ENCODE measurements around the gene ACYP1.

The ACYP1 gene

GRCh38 chr14:75063491-75064204, at the start of gene ACYP1:
TSS of gene ACYP1 (minus strand) at chr14:75064024. CDS start at chr14:75063553, 471 bp downstream.
- in situ Hi-C loops (cut with MboI; ENCODE audit: low sequenced_read_pairs) = no loop called here

GRCh38 chr14:75109877-75110276, 46.1 kb upstream of the ACYP1 start:
- in situ Hi-C loops (cut with MboI; ENCODE audit: low sequenced_read_pairs) = no loop called here

GRCh38 chr14:75107186-75107585, 43.4 kb upstream of the ACYP1 start:
- in situ Hi-C loops (cut with MboI; ENCODE audit: low sequenced_read_pairs) = no loop called here

GRCh38 chr14:75101491-75101890, 37.7 kb upstream of the ACYP1 start:
- in situ Hi-C loops (cut with MboI; ENCODE audit: low sequenced_read_pairs) = no loop called here

- in situ Hi-C loops (cut with MboI; ENCODE audit: low sequenced_read_pairs) = loop anchor here (25.0 kb wide), 1 partner anchor 186 kb away; the partner anchor contains the start of gene RPS6KL1
These were observed 34.9 kb upstream of the ACYP1 start for GRCh38 chr14:75098682-75099081.

- in situ Hi-C loops (cut with MboI; ENCODE audit: low sequenced_read_pairs) = loop anchor here (25.0 kb wide), 1 partner anchor 186 kb away; the partner anchor contains the start of gene RPS6KL1
These were observed 34.4 kb upstream of the ACYP1 start for GRCh38 chr14:75098212-75098611.

- in situ Hi-C loops (cut with MboI; ENCODE audit: low sequenced_read_pairs) = loop anchor here (25.0 kb wide), 1 partner anchor 185 kb away; the partner anchor contains the start of gene RPS6KL1
These were observed 33.1 kb upstream of the ACYP1 start for GRCh38 chr14:75096959-75097358.

GRCh38 chr14:75095690-75096089, 31.9 kb upstream of the ACYP1 start:
- in situ Hi-C loops (cut with MboI; ENCODE audit: low sequenced_read_pairs) = loop anchor here (25.0 kb wide), 1 partner anchor 183 kb away; the partner anchor contains the start of gene RPS6KL1

GRCh38 chr14:75094896-75095295, 31.1 kb upstream of the ACYP1 start:
- in situ Hi-C loops (cut with MboI; ENCODE audit: low sequenced_read_pairs) = loop anchor here (25.0 kb wide), 1 partner anchor 183 kb away; the partner anchor contains the start of gene RPS6KL1

GRCh38 chr14:75092698-75093097, 28.9 kb upstream of the ACYP1 start:
- in situ Hi-C loops (cut with MboI; ENCODE audit: low sequenced_read_pairs) = loop anchor here (25.0 kb wide), 1 partner anchor 180 kb away; the partner anchor contains the start of gene RPS6KL1

GRCh38 chr14:75091251-75091650, 27.4 kb upstream of the ACYP1 start:
- in situ Hi-C loops (cut with MboI; ENCODE audit: low sequenced_read_pairs) = loop anchor here (25.0 kb wide), 1 partner anchor 179 kb away; the partner anchor contains the start of gene RPS6KL1

GRCh38 chr14:75090353-75090752, 26.5 kb upstream of the ACYP1 start:
- in situ Hi-C loops (cut with MboI; ENCODE audit: low sequenced_read_pairs) = loop anchor here (25.0 kb wide), 1 partner anchor 178 kb away; the partner anchor contains the start of gene RPS6KL1

GRCh38 chr14:75088566-75089373, 24.9 kb upstream of the ACYP1 start:
- in situ Hi-C loops (cut with MboI; ENCODE audit: low sequenced_read_pairs) = loop anchor here (25.0 kb wide), 1 partner anchor 176 kb away; the partner anchor contains the start of gene RPS6KL1

- in situ Hi-C loops (cut with MboI; ENCODE audit: low sequenced_read_pairs) = loop anchor here (25.0 kb wide), 1 partner anchor 176 kb away; the partner anchor contains the start of gene RPS6KL1
These were observed 24.3 kb upstream of the ACYP1 start for GRCh38 chr14:75088153-75088552.

GRCh38 chr14:75084513-75084912, 20.7 kb upstream of the ACYP1 start:
- in situ Hi-C loops (cut with MboI; ENCODE audit: low sequenced_read_pairs) = loop anchor here (25.0 kb wide), 1 partner anchor 172 kb away; the partner anchor contains the start of gene RPS6KL1

- in situ Hi-C loops (cut with MboI; ENCODE audit: low sequenced_read_pairs) = loop anchor here (25.0 kb wide), 1 partner anchor 171 kb away; the partner anchor contains the start of gene RPS6KL1
These were observed 19.4 kb upstream of the ACYP1 start for GRCh38 chr14:75083271-75083670.

- in situ Hi-C loops (cut with MboI; ENCODE audit: low sequenced_read_pairs) = loop anchor here (25.0 kb wide), 1 partner anchor 169 kb away; the partner anchor contains the start of gene RPS6KL1
These were observed 17.9 kb upstream of the ACYP1 start for GRCh38 chr14:75081660-75082229.

- in situ Hi-C loops (cut with MboI; ENCODE audit: low sequenced_read_pairs) = loop anchor here (25.0 kb wide), 1 partner anchor 167 kb away; the partner anchor contains the start of gene RPS6KL1
These were observed 15.7 kb upstream of the ACYP1 start for GRCh38 chr14:75079521-75079920.

- in situ Hi-C loops (cut with MboI; ENCODE audit: low sequenced_read_pairs) = loop anchor here (25.0 kb wide), 1 partner anchor 165 kb away; the partner anchor contains the start of gene RPS6KL1
These were observed 14.0 kb upstream of the ACYP1 start for GRCh38 chr14:75077794-75078193.

- in situ Hi-C loops (cut with MboI; ENCODE audit: low sequenced_read_pairs) = no loop called here
These were observed 6.6 kb upstream of the ACYP1 start for GRCh38 chr14:75070383-75070782.

- in situ Hi-C loops (cut with MboI; ENCODE audit: low sequenced_read_pairs) = no loop called here
These were observed 6.0 kb upstream of the ACYP1 start for GRCh38 chr14:75069811-75070145.

Data from HL-60/S4 (cell line).